Kidney (tissue), 14 donors: ENCODE results near the gene CYP4F8. TPM values are rescaled to one million over a fixed set of nuclear protein-coding genes. Genes with fewer than 3 reads are reported as not detected.
"Not testable (repeated sequence)": the region's sequence is repeated elsewhere in the genome, so short reads cannot be mapped to it uniquely, and the experiment has no call there.

Experiments
- DNase-seq, 5 donors: peaks; one replicate each; pipeline ENCODE4 v3.0.0-alpha.2; 2013 to 2020
- FAIRE-seq: peaks from 2 replicates; lab custom pipeline; 2012; peaks lifted over from hg19 to GRCh38; lab: Jason Lieb, UNC
- H3K27ac ChIP-seq, 2 donors: one replicate each; pipeline ENCODE4 v1.7.0; 2013; ENCODE audit warnings: low read depth in 2 of 2, low read length in 2 of 2, inconsistent platforms in 1 of 2
- H3K27me3 ChIP-seq: one replicate; pipeline ENCODE4 v1.7.1; 2013; ENCODE audit warnings: low read length, inconsistent platforms; ENCODE audit not compliant: control insufficient read depth, insufficient read depth
- H3K36me3 ChIP-seq, 3 donors: one replicate each; pipeline versions ENCODE4 v1.7.0 to v1.7.1; 2013; ENCODE audit warnings: low read length in 3 of 3, control low read depth in 1 of 3, inconsistent platforms in 1 of 3; ENCODE audit not compliant: insufficient read depth in 3 of 3, control insufficient read depth in 2 of 3
- H3K4me1 ChIP-seq, 3 donors: one replicate each; pipeline versions ENCODE4 v1.7.0 to v1.7.1; 2013; ENCODE audit warnings: low read length in 3 of 3, inconsistent platforms in 1 of 3, low read depth in 1 of 3; ENCODE audit not compliant: control insufficient read depth in 2 of 3, insufficient read depth in 2 of 3
- H3K4me3 ChIP-seq, 3 donors: one replicate each; pipeline versions ENCODE4 v1.7.0 to v1.8.1; 2013; ENCODE audit warnings: low read length in 3 of 3, control low read depth in 1 of 3, inconsistent platforms in 1 of 3
- H3K9ac ChIP-seq, 3 donors: one replicate each; pipeline versions ENCODE4 v1.7.0 to v1.7.1; 2013; ENCODE audit warnings: low read length in 3 of 3, control low read depth in 1 of 3, inconsistent platforms in 1 of 3
- H3K9me3 ChIP-seq, 3 donors: one replicate each; pipeline versions ENCODE4 v1.7.0 to v1.7.1; 2013; ENCODE audit warnings: low read length in 3 of 3, control low read depth in 1 of 3, inconsistent platforms in 1 of 3; ENCODE audit not compliant: control insufficient read depth in 2 of 3, insufficient read depth in 1 of 3
- CTCF ChIP-seq: IDR thresholded peaks from 3 replicates; pipeline ENCODE4 v1.5.1; 2012; ENCODE audit warnings: mild to moderate bottlenecking, moderate library complexity, borderline replicate concordance; ENCODE audit not compliant: insufficient read depth; ENCODE audit errors: extremely low read depth
- intact Hi-C: fragments of 100-400 bp; cut with DNase I; formaldehyde crosslinking; loops from one replicate; pipeline ENCODE4 v1.11.1; 2022
- polyA plus RNA-seq: library from polyadenylated mRNA; stranded (reverse); fragments of 350-450 nt; fragmentation: Illumina TruSeq; extraction: RNeasy Lipid Tissue Mini Kit (QIAGEN cat#74804); gene quantifications from one replicate; pipeline ENCODE4 v1.2.3, GENCODE V29; 2014; ENCODE audit warnings: low read depth, low replicate concordance; ENCODE audit not compliant: insufficient read depth
- total RNA-seq: library from RNA; stranded (reverse); fragmentation: NEBNext Ultra II Directional; extraction: Animal tissue kit (Norgen Biotek cat#: 25700); gene quantifications from one replicate; pipeline ENCODE4 v1.2.1, GENCODE V29; 2021
- donor health status: control.
- donor health status: control.
- donor health status: control.
- donor health status: control.
- donor health status: control.
- donor health status: DM: yes; HTN: yes; CAD: no.
- donor health status: Normal renal cell carcinoma (clear cell type).

Gene CYP4F8
- total and polyA plus RNA-seq, 2 donors from 2014 or later: not detected

GRCh38 chr19:15595069-15595468, 19.9 kb upstream of the CYP4F8 start:
- H3K4me3 ChIP-seq: no peak overlapping the region
- DNase-seq (no peak), FAIRE-seq (no peak)
- no peaks in the 10 kb centered on the region for H3K27me3 ChIP-seq
- no peak overlapping the region for H3K27ac ChIP-seq
- H3K9ac ChIP-seq: no peak overlapping the region
- intact Hi-C loops: no loop called here
- H3K9me3 ChIP-seq: no peaks in the 10 kb centered on the region
- no peak for TF ChIP-seq CTCF
- H3K4me1 ChIP-seq: no peaks in the 10 kb centered on the region
- no peaks in the 10 kb centered on the region for H3K36me3 ChIP-seq

GRCh38 chr19:15607978-15608925, 6.8 kb upstream of the CYP4F8 start:
- intact Hi-C loops, H3K4me3 ChIP-seq, DNase-seq, H3K27ac ChIP-seq, FAIRE-seq, H3K27me3 ChIP-seq, H3K36me3 ChIP-seq, H3K9me3 ChIP-seq, H3K9ac ChIP-seq, H3K4me1 ChIP-seq: not testable (repeated sequence)

- intact Hi-C loops: no loop called here
- H3K27ac ChIP-seq: no peak overlapping the region
- no peak for FAIRE-seq
- no peaks in the 10 kb centered on the region for H3K36me3 ChIP-seq
- TF ChIP-seq CTCF: no peak
- DNase-seq: no peak
- no peaks in the 10 kb centered on the region for H3K27me3 ChIP-seq
- no peak overlapping the region for H3K9ac ChIP-seq
- no peak overlapping the region for H3K4me3 ChIP-seq
- no peaks in the 10 kb centered on the region for H3K9me3 ChIP-seq
- no peaks in the 10 kb centered on the region for H3K4me1 ChIP-seq
Measured at GRCh38 chr19:15609261-15609660, 5.8 kb upstream of the CYP4F8 start.

GRCh38 chr19:15612342-15612741, 2.7 kb upstream of the CYP4F8 start:
- no peak overlapping the region for H3K4me3 ChIP-seq
- FAIRE-seq (no peak), DNase-seq (no peak)
- no peak overlapping the region for H3K27ac ChIP-seq
- no peaks in the 10 kb centered on the region for H3K9me3 ChIP-seq
- H3K27me3 ChIP-seq: no peaks in the 10 kb centered on the region
- intact Hi-C loops: no loop called here
- TF ChIP-seq CTCF: no peak
- no peaks in the 10 kb centered on the region for H3K36me3 ChIP-seq
- H3K4me1 ChIP-seq: no peaks in the 10 kb centered on the region
- no peak overlapping the region for H3K9ac ChIP-seq
